K562 (cell line): ENCODE data around the gene GLI1. TPM values are rescaled to one million over a fixed set of nuclear protein-coding genes. Genes with fewer than 3 reads are reported as not detected.
A peak's percentile ranks its signal among the peaks of the same experiment; 100 is the strongest.

Source experiments
- BCOR ChIP-seq: fragments of 450-650 bp; IDR thresholded peaks from 2 replicates; pipeline ENCODE4 v1.6.1; 2016
- EP300 ChIP-seq: IDR thresholded peaks from 2 replicates; pipeline ENCODE4 v1.6.1; 2012; ENCODE audit warnings: low read length, improper control_type of control experiment
- LEF1 ChIP-seq: fragments of 450-650 bp; IDR thresholded peaks from 2 replicates; pipeline ENCODE4 v1.6.1; 2016; ENCODE audit warnings: mild to moderate bottlenecking
- POLR2H ChIP-seq: IDR thresholded peaks from 2 replicates; pipeline ENCODE4 v1.6.1; 2016; ENCODE audit warnings: missing genetic modification characterization, low read depth, mild to moderate bottlenecking, control low read depth, missing compliant biosample characterization, moderate library complexity
- RBM14 ChIP-seq: fragments of 200-400 bp; formaldehyde crosslinking; IDR thresholded peaks from 2 replicates; pipeline ENCODE4 v1.6.1; 2018; ENCODE audit warnings: low read depth, mild to moderate bottlenecking, low read length, moderate library complexity, borderline replicate concordance; ENCODE audit not compliant: insufficient read depth
- SIRT6 ChIP-seq: IDR thresholded peaks from one replicate; pipeline ENCODE4 v1.6.1; 2012; ENCODE audit warnings: low read depth, mild to moderate bottlenecking, control low read depth, inconsistent platforms, low read length, moderate library complexity
- SMARCC2 ChIP-seq: fragments of 450-650 bp; IDR thresholded peaks from 2 replicates; pipeline ENCODE4 v1.6.1; 2017; ENCODE audit warnings: antibody characterized with exemption, moderate library complexity, mild to moderate bottlenecking, low read depth
- SRSF1 ChIP-seq: fragments of 200-400 bp; formaldehyde crosslinking; IDR thresholded peaks from 2 replicates; pipeline ENCODE4 v1.6.1; 2017; ENCODE audit warnings: mild to moderate bottlenecking, low read depth, low read length, moderate library complexity
- TEAD2 ChIP-seq: fragments of 450-650 bp; IDR thresholded peaks from 2 replicates; pipeline ENCODE4 v1.6.1; 2016; ENCODE audit warnings: missing genetic modification characterization, control low read depth, missing compliant biosample characterization
- ZFP30 ChIP-seq: fragments of 250-450 bp; sonication (Bioruptor Pico); IDR thresholded peaks from 2 replicates; pipeline ENCODE4 v1.8.0; 2022; ENCODE audit warnings: moderate library complexity, mild to moderate bottlenecking, inconsistent platforms, borderline replicate concordance
- ZNF668 ChIP-seq: fragments of 250-450 bp; sonication (Bioruptor Pico); IDR thresholded peaks from 2 replicates; pipeline ENCODE4 v1.8.0; 2022; ENCODE audit warnings: mild to moderate bottlenecking, inconsistent platforms
- polyA plus RNA-seq, 8 experiments: library from polyadenylated mRNA; depleted of rRNA in 4 of 8; stranded (reverse) in 5 of 8; unstranded in 3 of 8; fragments of >200 nt; fragmentation: Nextera tagmentation in 2 of 8; fragmentation: Illumina TruSeq in 1 of 8; extraction: Ambion mirVana in 2 of 8; extraction: Trizol in 1 of 8; gene quantifications; 2 replicates each; pipeline versions ENCODE4 v1.2.1 to v1.2.3, GENCODE V29; 2011 to 2014; ENCODE audit warnings: inconsistent platforms in 1 of 8, missing spikeins in 1 of 8
- total RNA-seq, 7 experiments: library from RNA; depleted of rRNA in 6 of 7; stranded (reverse); fragments of >200 nt in 6 of 7; fragmentation: Illumina TruSeq in 2 of 7; extraction: Trizol in 2 of 7; gene quantifications; 2 replicates each; pipeline versions ENCODE4 v1.2.1 to v1.2.3, GENCODE V29; 2011 to 2021; ENCODE audit warnings: low replicate concordance in 1 of 7
- TF ChIP-seq, protein P1 (sequence below): fragments of 250-450 bp; sonication (Bioruptor Pico); IDR thresholded peaks from 2 replicates; pipeline ENCODE4 v1.5.0; 2021; ENCODE audit warnings: mild to moderate bottlenecking, moderate library complexity
- TF ChIP-seq, protein P2 (sequence below): fragments of 450-650 bp; IDR thresholded peaks from 2 replicates; pipeline ENCODE4 v1.6.1; 2017; ENCODE audit warnings: antibody characterized with exemption, mild to moderate bottlenecking
- TF ChIP-seq, protein P3 (sequence below): fragments of 250-450 bp; sonication (Bioruptor Pico); IDR thresholded peaks from 2 replicates; pipeline ENCODE4 v1.9.0; 2021; ENCODE audit warnings: mild to moderate bottlenecking
- TF ChIP-seq, protein P4 (sequence below): fragments of 450-650 bp; IDR thresholded peaks from 2 replicates; pipeline ENCODE4 v1.6.1; 2018; ENCODE audit warnings: mild to moderate bottlenecking, low read depth; ENCODE audit not compliant: partially characterized antibody
- TF ChIP-seq, protein P5 (sequence below): fragments of 450-650 bp; formaldehyde crosslinking; conservative IDR thresholded peaks from 2 replicates; pipeline ENCODE4 v1.4.0; 2022; ENCODE audit warnings: mild to moderate bottlenecking, missing genetic modification characterization

GLI1 gene
- total and polyA plus RNA-seq, 9 of the 15 experiments (the other 6 are each of a cell fraction or from before 2014, with no cell fraction given) = 0.24 to 3.7 (median 0.61) TPM

DNA sequence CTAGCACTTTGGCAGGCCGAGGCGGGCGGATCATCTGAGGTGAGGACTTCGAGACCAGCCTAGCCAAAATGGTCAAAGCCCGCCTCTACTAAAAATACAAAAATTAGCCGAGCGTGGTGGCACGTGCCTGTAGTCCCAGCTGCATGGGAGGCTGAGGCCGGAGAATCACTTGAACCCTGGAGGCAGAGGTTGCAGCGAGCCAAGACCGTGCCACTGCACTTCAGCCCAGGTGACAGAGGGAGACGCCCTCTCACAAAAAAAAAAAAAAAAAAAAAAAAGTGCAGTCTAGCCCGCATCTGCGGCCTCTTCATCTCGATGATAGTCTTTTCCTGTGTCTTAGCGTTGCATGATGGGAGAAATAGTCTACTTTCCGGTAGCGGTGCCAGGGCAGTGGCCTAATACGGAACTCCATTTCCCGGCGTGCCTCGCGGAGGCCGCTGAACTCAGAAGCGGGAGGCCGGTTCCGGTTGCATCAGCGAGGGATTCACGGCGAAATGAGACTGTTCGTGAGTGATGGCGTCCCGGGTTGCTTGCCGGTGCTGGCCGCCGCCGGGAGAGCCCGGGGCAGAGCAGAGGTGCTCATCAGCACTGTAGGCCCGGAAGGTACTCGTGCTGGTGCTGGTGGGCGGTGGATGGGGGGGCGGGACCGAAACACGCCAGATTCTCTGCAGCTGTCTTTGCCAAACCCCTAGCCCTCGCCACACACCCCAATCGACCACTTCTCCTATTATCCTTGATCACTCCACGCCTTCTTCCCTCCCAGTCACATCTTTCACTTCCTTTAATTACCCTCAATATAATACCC, 28.2 kb downstream of the GLI1 start, which contains the start of gene MARS1 (continued):
- TF ChIP-seq TEAD2 (tag) (no peak), SMARCC2 (no peak), SIRT6 (no peak), LEF1 (no peak), EP300 (peak; percentile 53), ZNF668 (CRISPR knock-in tag) (no peak), POLR2H (tag) (peak; percentile 84), RBM14 (0 out of 2 replicates have a peak, but pooled peaks have one; percentile 37), ZFP30 (no peak), BCOR (peak; percentile 89), SRSF1 (no peak)
- TF ChIP-seq, protein P1, sequence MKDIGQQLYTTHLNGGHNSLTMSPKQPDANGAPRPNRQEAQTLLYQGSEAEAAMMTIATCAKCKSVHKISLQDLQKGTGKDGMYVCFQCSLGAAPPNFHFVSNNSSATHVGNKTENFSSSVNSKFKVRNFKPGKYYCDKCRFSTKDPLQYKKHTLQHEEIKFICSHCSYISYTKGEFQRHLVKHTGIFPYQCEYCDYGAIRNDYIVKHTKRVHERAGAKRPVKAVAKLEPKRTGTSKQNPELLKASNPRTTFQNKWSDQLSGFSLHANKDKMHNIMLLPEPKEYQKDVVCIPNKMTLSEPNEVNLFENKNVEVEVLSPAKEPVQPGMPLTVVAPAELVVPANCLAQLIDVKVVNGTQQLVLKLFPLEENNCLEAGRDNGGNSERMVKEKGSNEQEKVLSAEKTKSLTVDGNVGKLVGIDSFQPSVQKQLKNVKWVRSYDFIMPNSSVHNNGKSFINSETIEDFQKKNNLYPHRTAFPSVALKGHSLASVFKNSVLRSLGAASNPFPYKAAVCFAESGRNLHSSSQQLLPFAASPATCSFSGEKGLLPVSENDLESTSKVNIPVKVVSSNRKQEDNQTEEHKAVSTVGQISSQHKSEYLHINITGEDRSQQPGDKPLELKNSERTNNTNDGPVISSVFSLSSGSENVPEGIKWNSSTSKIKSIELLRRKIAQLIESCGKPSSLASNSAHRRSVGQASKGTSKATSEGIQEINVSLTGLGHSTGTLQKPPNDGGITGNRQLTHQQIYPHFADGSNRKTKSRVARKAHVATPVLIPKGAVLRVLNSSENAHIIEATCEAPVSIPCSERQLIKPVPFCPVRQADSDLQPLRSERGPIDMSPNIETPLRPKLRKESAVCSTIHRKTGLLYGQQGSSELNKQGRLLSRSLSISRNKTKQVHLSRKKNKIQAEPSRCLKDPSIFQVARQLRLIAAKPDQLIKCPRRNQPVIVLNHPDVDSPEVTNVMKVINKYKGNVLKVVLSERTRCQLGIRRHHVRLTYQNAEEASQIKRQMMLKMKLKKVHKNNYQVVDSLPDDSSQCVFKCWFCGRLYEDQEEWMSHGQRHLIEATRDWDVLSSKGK = no peak
- TF ChIP-seq, protein P2, sequence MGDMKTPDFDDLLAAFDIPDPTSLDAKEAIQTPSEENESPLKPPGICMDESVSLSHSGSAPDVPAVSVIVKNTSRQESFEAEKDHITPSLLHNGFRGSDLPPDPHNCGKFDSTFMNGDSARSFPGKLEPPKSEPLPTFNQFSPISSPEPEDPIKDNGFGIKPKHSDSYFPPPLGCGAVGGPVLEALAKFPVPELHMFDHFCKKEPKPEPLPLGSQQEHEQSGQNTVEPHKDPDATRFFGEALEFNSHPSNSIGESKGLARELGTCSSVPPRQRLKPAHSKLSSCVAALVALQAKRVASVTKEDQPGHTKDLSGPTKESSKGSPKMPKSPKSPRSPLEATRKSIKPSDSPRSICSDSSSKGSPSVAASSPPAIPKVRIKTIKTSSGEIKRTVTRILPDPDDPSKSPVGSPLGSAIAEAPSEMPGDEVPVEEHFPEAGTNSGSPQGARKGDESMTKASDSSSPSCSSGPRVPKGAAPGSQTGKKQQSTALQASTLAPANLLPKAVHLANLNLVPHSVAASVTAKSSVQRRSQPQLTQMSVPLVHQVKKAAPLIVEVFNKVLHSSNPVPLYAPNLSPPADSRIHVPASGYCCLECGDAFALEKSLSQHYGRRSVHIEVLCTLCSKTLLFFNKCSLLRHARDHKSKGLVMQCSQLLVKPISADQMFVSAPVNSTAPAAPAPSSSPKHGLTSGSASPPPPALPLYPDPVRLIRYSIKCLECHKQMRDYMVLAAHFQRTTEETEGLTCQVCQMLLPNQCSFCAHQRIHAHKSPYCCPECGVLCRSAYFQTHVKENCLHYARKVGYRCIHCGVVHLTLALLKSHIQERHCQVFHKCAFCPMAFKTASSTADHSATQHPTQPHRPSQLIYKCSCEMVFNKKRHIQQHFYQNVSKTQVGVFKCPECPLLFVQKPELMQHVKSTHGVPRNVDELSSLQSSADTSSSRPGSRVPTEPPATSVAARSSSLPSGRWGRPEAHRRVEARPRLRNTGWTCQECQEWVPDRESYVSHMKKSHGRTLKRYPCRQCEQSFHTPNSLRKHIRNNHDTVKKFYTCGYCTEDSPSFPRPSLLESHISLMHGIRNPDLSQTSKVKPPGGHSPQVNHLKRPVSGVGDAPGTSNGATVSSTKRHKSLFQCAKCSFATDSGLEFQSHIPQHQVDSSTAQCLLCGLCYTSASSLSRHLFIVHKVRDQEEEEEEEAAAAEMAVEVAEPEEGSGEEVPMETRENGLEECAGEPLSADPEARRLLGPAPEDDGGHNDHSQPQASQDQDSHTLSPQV = 0 out of 2 replicates have a peak, but pooled peaks have one; percentile 53
- TF ChIP-seq, protein P3, sequence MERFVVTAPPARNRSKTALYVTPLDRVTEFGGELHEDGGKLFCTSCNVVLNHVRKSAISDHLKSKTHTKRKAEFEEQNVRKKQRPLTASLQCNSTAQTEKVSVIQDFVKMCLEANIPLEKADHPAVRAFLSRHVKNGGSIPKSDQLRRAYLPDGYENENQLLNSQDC (CRISPR knock-in tag) = no peak
- TF ChIP-seq, protein P4, sequence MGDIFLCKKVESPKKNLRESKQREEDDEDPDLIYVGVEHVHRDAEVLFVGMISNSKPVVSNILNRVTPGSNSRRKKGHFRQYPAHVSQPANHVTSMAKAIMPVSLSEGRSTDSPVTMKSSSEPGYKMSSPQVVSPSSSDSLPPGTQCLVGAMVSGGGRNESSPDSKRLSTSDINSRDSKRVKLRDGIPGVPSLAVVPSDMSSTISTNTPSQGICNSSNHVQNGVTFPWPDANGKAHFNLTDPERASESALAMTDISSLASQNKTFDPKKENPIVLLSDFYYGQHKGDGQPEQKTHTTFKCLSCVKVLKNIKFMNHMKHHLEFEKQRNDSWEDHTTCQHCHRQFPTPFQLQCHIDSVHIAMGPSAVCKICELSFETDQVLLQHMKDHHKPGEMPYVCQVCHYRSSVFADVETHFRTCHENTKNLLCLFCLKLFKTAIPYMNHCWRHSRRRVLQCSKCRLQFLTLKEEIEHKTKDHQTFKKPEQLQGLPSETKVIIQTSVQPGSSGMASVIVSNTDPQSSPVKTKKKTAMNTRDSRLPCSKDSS = no peak
- TF ChIP-seq, protein P5, sequence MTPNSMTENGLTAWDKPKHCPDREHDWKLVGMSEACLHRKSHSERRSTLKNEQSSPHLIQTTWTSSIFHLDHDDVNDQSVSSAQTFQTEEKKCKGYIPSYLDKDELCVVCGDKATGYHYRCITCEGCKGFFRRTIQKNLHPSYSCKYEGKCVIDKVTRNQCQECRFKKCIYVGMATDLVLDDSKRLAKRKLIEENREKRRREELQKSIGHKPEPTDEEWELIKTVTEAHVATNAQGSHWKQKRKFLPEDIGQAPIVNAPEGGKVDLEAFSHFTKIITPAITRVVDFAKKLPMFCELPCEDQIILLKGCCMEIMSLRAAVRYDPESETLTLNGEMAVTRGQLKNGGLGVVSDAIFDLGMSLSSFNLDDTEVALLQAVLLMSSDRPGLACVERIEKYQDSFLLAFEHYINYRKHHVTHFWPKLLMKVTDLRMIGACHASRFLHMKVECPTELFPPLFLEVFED (CRISPR knock-in tag) = no peak
